TTC549 (cell line): Measurements from ENCODE around the gene ZMIZ1.

ENCODE experiments used
- FAIRE-seq: peaks from 2 replicates; lab custom pipeline; 2012; peaks lifted over from hg19 to GRCh38; lab: Jason Lieb, UNC

The ZMIZ1 gene

GRCh38 chr10:79100771-79101170 lies 32.0 kb downstream of the ZMIZ1 start:
- no peak for FAIRE-seq

DNA sequence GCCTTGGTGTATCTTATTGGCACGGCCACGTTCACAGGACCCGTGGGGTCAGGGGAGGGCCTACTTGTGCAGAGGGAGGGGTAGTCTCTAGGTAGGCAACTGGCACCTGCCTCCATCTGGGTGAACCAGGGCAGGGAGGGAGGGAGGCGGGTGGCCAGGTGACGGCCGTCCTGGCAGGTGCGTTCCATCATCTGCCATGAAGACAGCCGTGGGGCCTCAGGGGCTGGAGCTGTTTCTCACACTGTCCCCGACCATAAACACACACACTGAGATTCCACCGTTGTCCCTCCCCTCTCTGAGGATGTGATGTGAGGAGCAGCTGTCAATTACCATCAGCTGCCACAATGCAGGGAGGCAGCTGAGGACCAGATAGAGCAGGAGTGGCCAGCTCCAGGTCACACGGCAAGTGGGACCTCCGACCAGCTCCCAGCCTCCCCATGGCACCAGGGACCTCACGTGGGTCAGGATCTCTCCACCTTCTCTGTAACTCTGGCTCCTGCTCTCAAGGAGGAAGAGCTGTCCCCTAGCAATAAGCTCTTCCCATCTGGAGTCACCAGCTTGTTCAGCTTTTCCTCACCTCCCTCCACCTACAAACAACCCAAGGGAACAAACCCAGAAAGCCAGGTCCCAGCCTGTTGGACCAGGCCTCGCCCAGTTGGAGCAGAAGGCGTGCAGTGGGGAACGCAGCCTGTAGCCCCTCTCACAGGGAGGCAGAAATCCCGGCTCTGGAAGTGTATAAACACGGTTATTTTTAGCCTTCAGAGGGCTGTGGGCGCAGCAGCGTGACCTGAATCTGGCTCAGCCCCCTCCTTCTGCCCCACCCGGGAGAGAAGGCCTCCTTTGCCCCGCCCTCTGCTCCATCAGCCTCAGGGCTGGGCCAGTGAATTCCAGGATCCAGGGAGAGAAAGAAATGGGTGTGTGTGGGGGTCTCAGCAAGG lies 33.1 kb downstream of the ZMIZ1 start:
- FAIRE-seq = no peak

GRCh38 chr10:79102498-79102874 lies 33.7 kb downstream of the ZMIZ1 start:
- no peak for FAIRE-seq

DNA sequence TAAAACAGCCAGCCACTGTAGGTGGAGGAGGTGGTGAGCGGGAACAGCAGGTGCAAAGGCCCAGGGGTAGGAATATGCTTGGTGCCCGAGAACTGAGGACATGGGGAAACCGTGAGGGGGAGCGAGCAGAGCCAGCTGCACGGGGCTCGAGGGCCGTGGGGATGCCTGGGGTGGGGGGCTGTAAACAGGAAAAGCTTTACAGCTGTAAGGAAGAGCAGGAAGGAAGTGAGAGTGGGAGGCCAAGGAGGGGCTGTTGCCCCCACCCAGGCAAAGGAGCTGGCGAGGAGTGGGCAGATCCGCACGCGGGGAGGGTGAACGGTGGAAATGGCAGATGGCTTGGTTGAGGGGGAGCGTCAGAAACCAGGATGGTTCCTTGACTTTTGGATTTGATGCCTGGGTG lies 34.4 kb downstream of the ZMIZ1 start:
- FAIRE-seq = no peak

DNA sequence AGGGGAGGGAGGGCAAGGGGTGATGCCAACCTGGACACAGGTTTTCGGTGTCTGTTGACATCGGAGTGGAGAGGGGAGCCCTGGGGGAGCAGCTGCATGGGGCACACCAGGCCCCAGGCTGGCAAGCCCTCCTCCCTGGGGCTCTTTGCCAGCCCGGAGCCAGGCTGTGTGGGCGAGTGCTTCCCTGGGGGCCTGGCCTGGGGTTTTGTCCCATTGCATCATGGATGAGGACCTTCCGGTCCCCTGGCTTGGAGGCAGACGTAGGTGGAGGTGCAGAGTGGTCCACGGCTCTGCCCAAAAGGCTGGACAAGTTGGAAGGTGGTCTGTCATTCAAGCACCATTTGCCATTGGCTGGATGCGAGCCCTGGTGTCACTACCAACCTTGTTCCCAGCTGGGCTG lies 34.8 kb downstream of the ZMIZ1 start:
- no peak for FAIRE-seq

- no peak for FAIRE-seq
Measured at GRCh38 chr10:79105150-79105739, 36.5 kb downstream of the ZMIZ1 start.

GRCh38 chr10:79105818-79106217 lies 37.1 kb downstream of the ZMIZ1 start:
- no peak for FAIRE-seq

DNA sequence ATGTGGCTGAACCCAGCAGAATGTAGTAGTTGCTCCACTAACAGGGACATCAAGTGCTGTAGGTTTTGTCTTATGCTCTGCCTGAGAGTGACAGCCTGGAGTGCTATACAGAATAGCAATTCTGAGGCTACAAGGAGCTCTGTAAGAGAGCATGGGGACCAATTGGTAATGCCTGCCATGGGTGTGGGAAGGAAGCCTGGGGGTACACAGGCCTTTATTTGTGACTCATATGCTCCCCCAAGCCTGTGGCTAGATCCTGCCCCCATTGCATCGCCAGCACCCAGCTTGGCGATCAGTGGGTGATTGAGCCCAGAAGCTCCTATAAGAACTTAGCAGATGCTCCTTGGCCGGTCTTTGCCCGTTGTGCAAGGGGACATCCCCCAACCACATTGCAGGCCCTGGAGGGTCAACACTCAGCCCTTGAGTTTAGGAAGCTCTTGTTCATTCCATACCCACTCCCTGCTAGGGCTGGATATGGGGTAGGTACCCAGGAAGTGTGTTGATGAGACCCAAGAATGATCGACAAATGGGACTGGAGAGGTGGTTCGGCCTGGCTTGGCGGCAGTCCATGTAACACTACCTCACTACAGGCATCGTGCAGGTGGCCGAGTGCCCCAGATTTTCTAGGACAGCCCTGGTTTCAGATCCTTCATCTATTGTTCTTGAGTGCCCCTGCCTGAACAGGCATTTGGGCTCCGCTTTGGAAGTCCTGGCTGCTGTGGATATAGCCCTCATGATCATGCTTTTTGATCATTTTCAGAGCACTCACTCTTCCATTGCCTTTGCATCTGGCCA lies 37.7 kb downstream of the ZMIZ1 start:
- no peak for FAIRE-seq

DNA sequence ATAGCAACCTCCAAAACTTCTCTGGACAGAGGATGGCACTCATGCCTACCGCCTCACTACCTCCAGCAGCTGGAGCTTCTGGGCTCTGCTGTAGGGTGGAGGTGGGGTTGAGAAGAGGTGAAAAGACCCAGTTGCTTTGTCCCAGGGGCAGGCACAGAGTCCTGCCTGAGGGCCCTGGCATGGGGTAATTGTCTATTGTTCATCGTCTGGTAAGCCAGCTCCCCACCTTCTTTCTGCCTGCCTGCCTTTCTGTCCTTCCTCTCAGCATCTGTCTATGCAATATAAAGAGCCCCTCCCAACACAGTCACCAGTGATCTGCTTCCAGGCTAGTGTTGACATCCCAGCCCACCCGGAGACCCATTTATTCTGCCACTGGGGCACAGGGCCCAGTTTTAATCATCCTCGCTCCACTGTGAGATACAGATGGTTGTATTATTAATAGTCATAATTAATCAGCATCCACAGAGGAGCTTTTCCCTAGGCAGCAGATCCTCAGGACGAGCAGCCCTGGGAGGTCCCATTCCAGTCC lies 39.0 kb downstream of the ZMIZ1 start:
- no peak for FAIRE-seq

DNA sequence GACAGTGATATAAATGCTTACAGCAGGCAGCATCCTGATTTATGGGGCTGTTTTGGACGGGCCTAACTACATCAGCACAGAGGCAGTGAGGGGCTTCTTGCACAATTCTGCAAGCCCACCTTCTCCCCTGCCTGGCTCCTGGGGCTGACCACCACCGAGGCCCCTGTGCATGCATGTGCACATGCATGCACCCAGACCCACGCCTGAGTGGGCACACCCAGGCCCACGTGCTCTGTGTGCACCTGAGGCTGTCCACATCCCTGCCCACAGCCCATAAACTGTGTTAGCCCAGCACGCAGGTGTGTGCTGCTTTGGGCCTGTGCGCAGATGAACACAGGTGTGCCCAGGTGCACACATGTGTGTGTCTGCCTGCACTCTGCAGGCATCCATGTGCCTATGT lies 40.0 kb downstream of the ZMIZ1 start:
- FAIRE-seq = no peak

DNA sequence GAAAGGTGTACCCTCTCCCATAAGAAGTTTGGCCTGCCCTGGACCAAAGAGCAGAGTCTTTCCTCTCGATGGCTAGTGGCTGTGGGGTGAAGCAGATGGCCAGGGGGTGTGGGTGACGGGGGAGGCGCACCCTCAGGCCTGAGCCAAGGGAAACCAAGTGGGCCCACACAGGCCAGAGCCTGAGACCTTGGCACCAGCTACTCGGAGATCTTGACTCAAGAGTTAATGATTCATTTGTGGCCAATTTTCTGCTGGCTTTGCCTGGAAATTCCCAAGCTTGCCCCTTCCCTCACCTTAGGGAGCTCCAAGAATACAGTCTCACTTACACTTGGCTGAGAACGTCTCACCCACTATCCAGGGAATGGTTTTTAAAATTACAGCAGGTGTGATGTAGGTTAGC lies 42.7 kb downstream of the ZMIZ1 start:
- no peak for FAIRE-seq

GRCh38 chr10:79111846-79112614 lies 43.3 kb downstream of the ZMIZ1 start:
- no peak for FAIRE-seq

GRCh38 chr10:79112881-79113431 lies 44.2 kb downstream of the ZMIZ1 start:
- no peak for FAIRE-seq

- FAIRE-seq = no peak
Measured at GRCh38 chr10:79113827-79114226, 45.1 kb downstream of the ZMIZ1 start.

- no peak for FAIRE-seq
Measured at GRCh38 chr10:79115302-79115701, 46.5 kb downstream of the ZMIZ1 start.

DNA sequence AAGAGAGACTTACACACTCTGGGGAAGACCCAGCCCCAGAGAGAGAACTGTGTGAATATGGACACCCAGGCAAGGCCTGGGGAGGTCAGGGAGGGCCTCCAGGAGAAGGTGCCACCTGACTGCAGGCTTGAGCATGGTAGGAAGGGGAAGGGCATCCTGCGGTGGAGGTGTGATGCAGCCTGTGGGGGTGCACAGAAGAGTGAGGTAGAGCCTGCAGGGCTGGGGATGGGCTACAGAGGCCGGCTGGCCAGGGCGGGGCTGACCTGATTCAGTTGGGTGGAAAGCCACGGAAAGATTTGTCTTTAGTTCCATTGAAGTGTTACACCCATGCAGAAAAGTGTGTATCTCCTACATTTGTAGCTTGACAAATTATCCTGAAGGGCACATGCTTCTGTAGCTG lies 47.6 kb downstream of the ZMIZ1 start:
- FAIRE-seq = no peak

DNA sequence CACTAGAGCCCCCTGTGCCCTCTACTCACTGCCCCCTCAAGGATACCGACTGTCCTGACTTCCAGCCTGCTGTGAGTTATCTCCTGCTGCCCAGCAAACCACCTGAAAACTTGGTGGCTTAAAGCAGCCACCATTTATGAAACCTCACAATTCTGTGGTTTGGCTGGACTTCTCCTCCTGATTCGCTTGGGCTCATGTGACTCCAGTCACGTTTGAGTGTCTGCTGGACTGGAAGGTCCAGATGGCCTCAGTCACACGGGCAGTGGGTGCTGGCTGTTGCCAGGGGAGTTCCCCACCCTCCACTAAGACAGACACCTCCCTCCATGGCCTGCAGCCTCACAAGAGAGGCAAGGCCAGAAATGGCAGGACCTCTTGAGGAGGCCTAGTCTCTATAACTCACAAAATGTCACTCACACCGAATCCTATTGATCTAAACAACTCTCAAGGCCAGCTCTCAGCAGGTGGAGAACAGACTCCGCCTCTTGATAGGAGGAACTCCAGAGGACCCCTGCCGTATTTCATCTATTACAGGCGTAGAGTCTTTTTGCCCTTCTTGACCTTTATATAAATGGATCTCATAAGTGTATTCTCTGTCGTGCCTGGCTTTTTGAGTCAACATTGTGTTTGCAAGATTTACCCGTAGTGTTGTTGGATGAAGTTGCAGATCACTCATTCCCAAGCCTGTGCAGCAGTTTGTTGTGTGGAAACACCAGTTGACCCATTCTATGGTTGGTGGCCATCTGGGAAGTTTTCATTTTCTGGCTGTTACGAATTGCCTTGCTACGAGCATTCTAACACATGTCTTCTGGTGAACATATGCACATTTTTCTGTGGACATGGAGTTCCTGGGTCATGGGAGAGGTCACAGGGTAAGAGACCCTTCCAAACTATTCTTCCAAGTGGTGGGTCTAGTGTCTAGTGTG lies 48.3 kb downstream of the ZMIZ1 start:
- FAIRE-seq = no peak

- no peak for FAIRE-seq
Measured at GRCh38 chr10:79118286-79119202, 49.8 kb downstream of the ZMIZ1 start.

DNA sequence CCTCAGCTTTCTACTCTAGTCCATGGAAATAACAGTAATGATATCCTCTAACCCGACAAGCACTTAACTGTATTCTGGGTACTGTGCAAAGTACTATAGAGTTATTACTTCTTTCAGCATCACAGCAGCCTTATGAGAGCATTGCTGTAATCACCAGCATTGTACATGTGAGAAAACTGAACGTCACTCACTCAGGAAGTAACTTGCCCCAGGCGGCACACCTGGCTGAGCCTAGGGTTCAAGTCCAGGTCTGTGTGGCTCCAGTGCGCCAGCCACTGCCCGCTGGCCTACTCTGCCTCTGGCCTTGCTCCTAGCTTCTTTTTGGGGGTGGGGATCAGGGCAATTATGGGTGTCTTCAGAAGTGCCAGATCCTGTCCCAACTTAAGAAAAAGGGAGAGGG lies 50.5 kb downstream of the ZMIZ1 start:
- FAIRE-seq = no peak
